Breast epithelium (tissue), 4 donors: ENCODE results near the gene USH1G. TPM values are rescaled to one million over a fixed set of nuclear protein-coding genes. Genes with fewer than 3 reads are reported as not detected.

Experiments used
- DNase-seq, 2 donors: peaks; one replicate each; pipeline ENCODE4 v3.0.0-alpha.2; 2019; ENCODE audit warnings: low spot score in 2 of 2
- H3K27ac ChIP-seq, 2 donors: fragments of 200-600 bp; sonication (generic) in 1 of 2; one replicate each; pipeline ENCODE4 v1.5.1; 2016 to 2019; ENCODE audit warnings: mild to moderate bottlenecking in 1 of 2
- H3K27me3 ChIP-seq, 2 donors: fragments of 200-600 bp; sonication (generic) in 1 of 2; one replicate each; pipeline versions ENCODE4 v1.5.1 to v1.6.0; 2017 to 2019; ENCODE audit warnings: control low read depth in 1 of 2, mild to moderate bottlenecking in 1 of 2
- H3K36me3 ChIP-seq: fragments of 200-600 bp; one replicate; pipeline ENCODE4 v1.5.1; 2019
- H3K4me1 ChIP-seq, 2 donors: fragments of 200-600 bp; sonication (generic); one replicate each; pipeline ENCODE4 v1.5.1; 2016 to 2019; ENCODE audit warnings: control low read depth in 1 of 2
- H3K4me3 ChIP-seq, 3 donors: fragments of 200-600 bp; sonication (generic); 1 replicate in 2 of 3; 2 replicates in 1 of 3; pipeline ENCODE4 v1.5.1; 2016 to 2019; ENCODE audit warnings: mild to moderate bottlenecking in 3 of 3, moderate library complexity in 2 of 3
- H3K9me3 ChIP-seq, 2 donors: fragments of 200-600 bp; sonication (generic) in 1 of 2; one replicate each; pipeline ENCODE4 v1.5.1; 2016 to 2019; ENCODE audit warnings: control low read depth in 1 of 2
- CTCF ChIP-seq, 3 donors: fragments of 450-650 bp; IDR thresholded peaks; one replicate each; pipeline ENCODE4 v1.5.1; 2016 to 2017; ENCODE audit warnings: antibody characterized with exemption in 3 of 3, mild to moderate bottlenecking in 3 of 3, moderate library complexity in 3 of 3
- POLR2A ChIP-seq: fragments of 450-650 bp; IDR thresholded peaks from one replicate; pipeline ENCODE4 v1.6.1; 2016; ENCODE audit warnings: antibody characterized with exemption, mild to moderate bottlenecking, moderate library complexity
- POLR2AphosphoS5 ChIP-seq, 3 donors: sonication (generic); formaldehyde crosslinking; IDR thresholded peaks; one replicate each; pipeline ENCODE4 v1.6.1; 2017; ENCODE audit warnings: antibody characterized with exemption in 3 of 3
- intact Hi-C: fragments of 100-400 bp; cut with DNase I; formaldehyde crosslinking; loops from one replicate; pipeline ENCODE4 v1.15.1; 2023; ENCODE audit warnings: low total_unique reads
- total RNA-seq, 3 donors: library from RNA; depleted of rRNA; stranded (reverse); fragments of >200 nt; gene quantifications; one replicate each; pipeline ENCODE4 v1.1.0, GENCODE V29; 2016

USH1G gene
- total RNA-seq, 3 donors from 2014 or later: not detected

- Histone ChIP-seq H3K9me3 (no peaks in the 10 kb centered on the region), H3K4me3 (no peak overlapping the region), H3K27ac (no peak overlapping the region), H3K36me3 (no peaks in the 10 kb centered on the region), H3K27me3 (peaks cover 0 to 44% of the 10 kb centered on the region in 2 donors), H3K4me1 (peaks cover 8 to 19% of the 10 kb centered on the region in 2 donors)
- intact Hi-C loops: no loop called here
- no peak for TF ChIP-seq POLR2A
- DNase-seq: no peak
Observed at GRCh38 chr17:74921026-74921681, 1.9 kb downstream of the USH1G start.

- Histone ChIP-seq H3K4me3 (no peak overlapping the region), H3K36me3 (no peaks in the 10 kb centered on the region), H3K9me3 (no peaks in the 10 kb centered on the region), H3K27me3 (peaks cover 0 to 39% of the 10 kb centered on the region in 2 donors), H3K4me1 (peaks cover 8 to 19% of the 10 kb centered on the region in 2 donors), H3K27ac (no peak overlapping the region)
- no peak for TF ChIP-seq POLR2AphosphoS5 (IDR thresholded peaks at IDR 0.05)
- DNase-seq: no peak
- intact Hi-C loops: no loop called here
Observed at GRCh38 chr17:74920642-74921025, 2.4 kb downstream of the USH1G start.

GRCh38 chr17:74920306-74920620, 2.8 kb downstream of the USH1G start:
- Histone ChIP-seq H3K9me3 (no peaks in the 10 kb centered on the region), H3K36me3 (no peaks in the 10 kb centered on the region), H3K4me1 (peaks cover 8 to 19% of the 10 kb centered on the region in 2 donors), H3K4me3 (no peak overlapping the region), H3K27ac (no peak overlapping the region), H3K27me3 (peaks cover 0 to 36% of the 10 kb centered on the region in 2 donors)
- intact Hi-C loops: no loop called here
- DNase-seq: no peak
- no peak for TF ChIP-seq CTCF (IDR thresholded peaks at IDR 0.05)
- TF ChIP-seq POLR2AphosphoS5 (IDR thresholded peaks at IDR 0.05): no peak
- no peak for TF ChIP-seq POLR2A

- Histone ChIP-seq H3K27ac (no peak overlapping the region), H3K4me3 (no peak overlapping the region), H3K27me3 (peaks cover 0 to 30% of the 10 kb centered on the region in 2 donors), H3K9me3 (no peaks in the 10 kb centered on the region), H3K36me3 (no peaks in the 10 kb centered on the region), H3K4me1 (peaks cover 8 to 17% of the 10 kb centered on the region in 2 donors)
- TF ChIP-seq POLR2A: no peak
- no peak for DNase-seq
- intact Hi-C loops: no loop called here
Observed at GRCh38 chr17:74919440-74920305, 3.4 kb downstream of the USH1G start.

GRCh38 chr17:74918906-74919305, 4.1 kb downstream of the USH1G start:
- peaks cover 7 to 11% of the 10 kb centered on the region in 2 donors for H3K4me1 ChIP-seq
- no peaks in the 10 kb centered on the region for H3K36me3 ChIP-seq
- H3K27me3 ChIP-seq: peaks cover 0 to 22% of the 10 kb centered on the region in 2 donors
- H3K4me3 ChIP-seq: no peak overlapping the region
- DNase-seq: no peak
- H3K27ac ChIP-seq: no peak overlapping the region
- intact Hi-C loops: no loop called here
- TF ChIP-seq POLR2AphosphoS5 (IDR thresholded peaks at IDR 0.05) (no peak), POLR2A (no peak), CTCF (IDR thresholded peaks at IDR 0.05) (no peak)
- no peaks in the 10 kb centered on the region for H3K9me3 ChIP-seq

GRCh38 chr17:74917430-74917829, 5.6 kb downstream of the USH1G start:
- DNase-seq: no peak
- Histone ChIP-seq H3K4me1 (no peaks in the 10 kb centered on the region), H3K9me3 (no peaks in the 10 kb centered on the region), H3K36me3 (no peaks in the 10 kb centered on the region), H3K27me3 (peaks cover 0 to 7% of the 10 kb centered on the region in 2 donors), H3K27ac (no peak overlapping the region), H3K4me3 (no peak overlapping the region)
- intact Hi-C loops: no loop called here
- TF ChIP-seq POLR2A (no peak), POLR2AphosphoS5 (IDR thresholded peaks at IDR 0.05) (no peak)

GRCh38 chr17:74916851-74917199, 6.2 kb downstream of the USH1G start:
- peaks cover 0 to 1% of the 10 kb centered on the region in 2 donors for H3K27me3 ChIP-seq
- no peaks in the 10 kb centered on the region for H3K36me3 ChIP-seq
- no peak for DNase-seq
- H3K27ac ChIP-seq: no peak overlapping the region
- no peaks in the 10 kb centered on the region for H3K4me1 ChIP-seq
- no peaks in the 10 kb centered on the region for H3K9me3 ChIP-seq
- TF ChIP-seq POLR2A (no peak), CTCF (IDR thresholded peaks at IDR 0.05) (no peak), POLR2AphosphoS5 (IDR thresholded peaks at IDR 0.05) (no peak)
- intact Hi-C loops: no loop called here
- no peak overlapping the region for H3K4me3 ChIP-seq
